Activated T-helper 1 cell treated with Interleukin-2 at 50 U/mL for 16 hours (primary cell): Measurements from ENCODE around the gene ARHGAP26.
"Not testable (repeated sequence)": the region's sequence is repeated elsewhere in the genome, so short reads cannot be mapped to it uniquely, and the experiment has no call there.

ENCODE experiments used
- DNase-seq: peaks from one replicate; pipeline ENCODE4 v3.0.0-alpha.2; 2020; ENCODE audit warnings: low read depth

ARHGAP26 gene

DNA sequence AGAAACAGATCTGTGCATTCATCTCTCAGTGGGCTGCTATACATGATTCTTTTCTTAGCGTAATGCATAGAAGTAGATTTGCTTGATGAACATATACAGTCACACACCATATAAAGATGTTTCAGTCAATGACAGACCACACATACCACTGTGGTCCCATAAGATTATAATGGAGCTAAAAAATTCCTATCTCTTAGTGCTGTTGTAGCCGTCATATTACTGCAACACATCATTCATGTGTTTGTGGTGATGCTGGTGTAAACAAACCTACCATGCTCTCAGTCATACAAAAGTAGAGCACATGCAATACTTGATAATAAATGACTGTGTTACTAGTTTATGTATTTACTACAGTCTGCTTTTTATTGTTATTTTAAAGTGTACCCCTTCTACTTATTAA lies 214.3 kb downstream of the ARHGAP26 start:
- no peak for DNase-seq

DNA sequence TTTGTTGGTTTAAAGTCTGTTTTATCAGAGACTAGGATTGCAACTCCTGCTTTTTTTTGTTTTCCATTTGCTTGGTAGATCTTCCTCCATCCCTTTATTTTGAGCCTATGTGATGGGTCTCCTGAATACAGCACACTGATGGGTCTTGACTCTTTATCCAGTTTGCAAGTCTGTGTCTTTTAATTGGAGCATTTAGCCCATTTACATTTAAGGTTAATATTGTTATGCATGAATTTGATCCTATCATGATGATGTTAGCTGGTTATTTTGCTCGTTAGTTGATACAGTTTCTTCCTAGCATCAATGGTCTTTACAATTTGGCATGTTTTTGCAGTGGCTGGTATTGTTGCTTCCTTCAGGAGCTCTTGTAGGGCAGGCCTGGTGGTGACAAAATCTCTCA lies 219.1 kb downstream of the ARHGAP26 start:
- DNase-seq, result not testable (repeated sequence)

DNA sequence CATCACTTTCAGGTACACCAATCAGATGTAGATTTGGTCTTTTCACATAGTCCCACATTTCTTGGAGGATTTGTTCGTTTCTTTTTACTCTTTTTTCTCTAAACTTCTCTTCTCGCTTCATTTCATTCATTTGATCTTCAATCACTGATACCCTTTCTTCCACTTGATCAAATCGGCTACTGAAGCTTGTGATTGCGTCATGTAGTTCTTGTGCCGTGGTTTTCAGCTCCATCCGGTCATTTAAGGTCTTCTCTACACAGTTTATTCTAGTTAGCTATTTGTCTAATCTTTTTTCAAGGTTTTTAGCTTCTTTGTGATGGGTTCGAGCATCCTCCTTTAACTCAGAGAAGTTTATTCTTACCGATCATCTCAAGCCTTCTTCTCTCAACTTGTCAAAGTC lies 219.9 kb downstream of the ARHGAP26 start:
- DNase-seq, result not testable (repeated sequence)

DNA sequence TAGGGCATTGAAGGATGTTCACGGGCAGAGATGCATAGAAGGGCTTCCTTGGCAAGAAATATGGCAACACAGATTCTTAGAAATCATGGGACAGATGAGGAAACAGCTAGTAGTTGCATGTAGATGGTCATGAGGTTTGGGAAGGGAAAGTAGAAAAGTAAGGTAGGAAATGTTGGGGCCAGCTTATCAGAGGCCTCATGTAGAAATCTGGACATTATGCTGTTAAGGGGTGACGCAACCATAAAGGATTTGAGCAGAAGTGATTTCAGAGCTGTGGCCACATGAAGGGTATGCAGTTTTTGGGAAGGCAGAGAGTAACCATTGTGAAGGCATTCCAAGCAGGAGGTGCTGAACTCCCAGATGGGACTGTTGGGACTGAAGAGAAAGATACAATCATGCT lies 224.0 kb downstream of the ARHGAP26 start:
- no peak for DNase-seq

DNA sequence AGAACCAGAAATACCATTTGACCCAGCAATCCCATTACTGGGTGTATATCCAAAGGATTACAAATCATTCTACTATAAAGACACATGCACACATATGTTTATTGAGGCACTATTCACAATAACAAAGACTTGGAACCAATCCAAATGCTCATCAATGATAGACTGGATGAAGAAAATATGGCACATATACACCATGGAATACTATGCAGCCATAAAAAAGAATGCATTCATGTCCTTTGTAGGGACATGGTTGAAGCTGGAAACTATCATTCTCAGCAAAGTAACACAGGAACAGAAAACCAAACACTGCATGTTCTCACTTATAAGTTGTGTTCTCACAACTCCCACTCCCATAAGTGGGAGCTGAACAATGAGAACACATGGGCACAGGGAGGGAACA lies 225.4 kb downstream of the ARHGAP26 start:
- not testable (repeated sequence) for DNase-seq

DNA sequence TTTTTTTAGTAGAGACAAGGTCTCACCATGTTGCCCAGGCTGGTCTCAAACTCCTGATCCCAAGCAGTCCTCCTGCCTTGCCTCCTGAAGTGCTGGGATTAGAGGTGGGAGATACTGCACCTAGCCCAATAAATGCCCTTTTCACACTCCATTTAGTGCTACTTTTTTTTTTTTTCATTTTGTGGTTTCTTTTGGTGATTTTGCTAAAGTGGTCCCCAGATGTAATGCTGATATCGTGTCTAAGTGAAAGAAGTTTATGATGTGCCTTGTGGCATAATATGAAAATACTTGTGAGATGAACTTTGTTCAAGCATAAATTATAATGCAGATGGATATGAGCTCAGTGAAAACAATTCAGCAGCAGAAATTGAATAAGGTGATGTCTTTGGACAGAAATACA lies 227.4 kb downstream of the ARHGAP26 start:
- DNase-seq, result no peak

DNA sequence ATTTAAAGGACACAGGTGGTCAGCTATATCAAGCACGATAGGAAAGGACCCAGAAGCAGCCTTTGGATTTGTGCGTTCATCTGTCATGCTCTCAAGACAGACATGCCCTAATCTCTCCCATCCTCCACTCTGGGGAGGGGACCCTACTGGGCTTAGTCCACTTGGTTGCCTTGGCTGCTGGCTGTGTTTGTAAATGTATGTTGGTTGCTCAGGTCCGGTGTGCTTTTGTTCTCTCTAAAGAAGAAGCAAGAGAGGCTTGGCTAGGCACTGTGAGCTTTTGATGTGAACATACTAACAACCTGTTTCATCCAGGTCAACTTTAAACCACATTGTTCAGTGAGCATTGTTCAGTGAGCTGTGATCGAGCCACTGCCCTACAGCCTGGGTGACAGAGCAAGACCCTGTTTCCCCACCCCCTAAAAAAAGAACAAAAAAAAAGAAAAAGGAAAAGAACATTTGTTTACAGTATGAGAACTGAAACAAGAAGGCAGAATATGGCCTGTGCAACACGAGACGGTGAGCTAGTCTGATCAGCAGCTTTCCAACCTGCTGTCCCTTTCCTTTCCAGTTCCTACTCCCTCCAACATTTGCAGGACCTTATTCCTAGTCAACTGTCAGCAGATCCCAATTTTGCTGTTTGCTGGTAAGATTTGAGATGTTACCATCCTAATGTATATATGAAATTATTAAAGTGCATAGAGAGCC lies 228.3 kb downstream of the ARHGAP26 start:
- no peak for DNase-seq

DNA sequence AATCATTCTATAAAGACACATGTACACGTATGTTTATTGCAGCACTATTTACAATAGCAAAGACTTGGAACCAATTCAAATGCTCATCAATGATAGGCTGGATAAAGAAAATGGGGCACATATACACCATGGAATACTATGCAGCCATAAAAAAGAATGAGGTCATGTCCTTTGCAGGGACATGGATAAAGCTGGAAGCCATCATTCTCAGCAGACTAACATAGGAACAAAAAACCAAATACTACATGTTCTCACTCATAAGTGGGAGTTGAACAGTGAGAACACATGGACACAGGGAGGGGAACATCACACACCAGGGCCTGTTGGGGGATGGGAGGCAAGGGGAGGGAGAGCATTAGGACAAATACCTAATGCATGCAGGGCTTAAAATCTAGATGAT lies 230.4 kb downstream of the ARHGAP26 start:
- not testable (repeated sequence) for DNase-seq

DNA sequence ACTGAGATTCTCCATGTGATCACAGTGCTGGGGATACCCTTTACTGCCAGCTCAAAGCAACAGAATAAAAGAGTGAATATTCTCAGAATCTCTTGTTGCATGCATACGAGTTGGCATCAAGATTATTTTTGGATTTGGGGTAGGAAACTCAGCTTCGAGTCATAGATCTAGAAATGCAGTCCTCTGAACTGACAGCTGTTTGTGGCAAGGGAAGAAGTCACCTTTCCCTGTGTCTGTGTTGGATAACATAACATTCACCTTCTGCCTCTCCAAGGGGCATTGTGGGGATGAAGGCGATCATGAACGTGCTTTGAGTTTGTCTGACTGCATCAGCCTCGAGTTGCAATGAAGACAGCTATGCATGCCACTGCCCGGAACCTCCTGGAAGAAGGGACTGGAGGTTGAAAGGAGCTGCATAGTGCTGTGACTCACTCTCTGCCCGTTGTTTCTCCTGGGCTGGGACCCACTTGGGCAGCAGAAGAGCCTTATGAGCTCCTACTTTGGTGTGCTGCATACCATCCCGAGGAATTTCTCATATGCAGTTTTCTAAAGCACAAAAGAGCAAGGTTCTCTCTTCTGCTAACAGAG lies 231.7 kb downstream of the ARHGAP26 start:
- no peak for DNase-seq

DNA sequence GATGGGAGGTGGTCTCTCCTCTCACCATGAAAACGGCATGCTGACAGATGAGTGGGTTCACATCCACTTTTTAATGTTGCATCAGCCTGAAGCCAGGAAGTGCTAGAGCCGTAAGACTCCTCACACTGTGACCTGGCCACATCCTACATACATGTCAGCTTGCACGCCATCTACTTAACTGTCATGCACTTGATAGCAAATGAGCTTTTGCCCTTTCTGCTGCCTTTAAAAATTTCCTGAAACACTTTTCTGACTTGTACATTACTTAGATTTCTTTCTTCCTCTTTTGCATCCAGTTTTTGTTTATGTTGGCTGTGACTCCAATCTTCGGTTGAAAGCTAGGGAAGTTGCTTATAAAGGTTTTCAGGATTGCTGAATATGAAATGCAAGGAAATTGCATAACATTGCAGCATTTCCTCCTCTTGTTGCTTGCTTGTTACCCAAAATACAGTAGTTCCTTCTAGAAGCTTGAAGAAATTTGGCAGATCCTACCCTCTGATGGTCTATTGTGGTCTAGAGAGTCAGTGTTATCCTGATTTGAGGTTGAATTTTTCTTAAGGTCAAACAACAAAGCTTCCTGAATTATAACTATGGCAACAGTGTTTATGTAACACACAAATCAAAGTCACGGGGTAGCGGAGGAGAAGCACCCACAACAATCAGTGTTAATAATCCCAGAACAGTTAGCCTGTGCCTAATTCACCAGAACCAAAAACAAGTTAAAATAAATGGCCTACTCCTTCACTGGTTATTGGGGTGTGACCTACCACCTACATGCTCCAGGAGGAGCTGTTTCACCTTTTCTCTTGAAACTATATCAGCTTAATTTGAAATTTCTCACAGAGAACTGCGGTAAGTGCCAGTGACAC lies 232.5 kb downstream of the ARHGAP26 start:
- peak; percentile 31 for DNase-seq

DNA sequence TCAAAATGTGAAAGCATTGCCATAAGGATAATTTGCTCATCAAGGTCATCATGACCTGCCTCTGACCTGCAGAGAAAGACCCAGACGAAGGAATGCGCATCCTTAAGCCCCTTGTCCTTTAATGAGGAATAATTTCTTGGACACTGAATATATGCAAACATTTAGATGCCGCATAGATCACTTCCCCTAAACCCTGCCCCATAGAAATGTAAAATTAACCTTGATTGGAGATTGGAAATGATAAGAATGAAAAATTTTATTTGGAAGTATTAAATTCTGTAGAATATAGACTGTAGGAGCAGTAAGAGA lies 233.1 kb downstream of the ARHGAP26 start:
- DNase-seq, result no peak

DNA sequence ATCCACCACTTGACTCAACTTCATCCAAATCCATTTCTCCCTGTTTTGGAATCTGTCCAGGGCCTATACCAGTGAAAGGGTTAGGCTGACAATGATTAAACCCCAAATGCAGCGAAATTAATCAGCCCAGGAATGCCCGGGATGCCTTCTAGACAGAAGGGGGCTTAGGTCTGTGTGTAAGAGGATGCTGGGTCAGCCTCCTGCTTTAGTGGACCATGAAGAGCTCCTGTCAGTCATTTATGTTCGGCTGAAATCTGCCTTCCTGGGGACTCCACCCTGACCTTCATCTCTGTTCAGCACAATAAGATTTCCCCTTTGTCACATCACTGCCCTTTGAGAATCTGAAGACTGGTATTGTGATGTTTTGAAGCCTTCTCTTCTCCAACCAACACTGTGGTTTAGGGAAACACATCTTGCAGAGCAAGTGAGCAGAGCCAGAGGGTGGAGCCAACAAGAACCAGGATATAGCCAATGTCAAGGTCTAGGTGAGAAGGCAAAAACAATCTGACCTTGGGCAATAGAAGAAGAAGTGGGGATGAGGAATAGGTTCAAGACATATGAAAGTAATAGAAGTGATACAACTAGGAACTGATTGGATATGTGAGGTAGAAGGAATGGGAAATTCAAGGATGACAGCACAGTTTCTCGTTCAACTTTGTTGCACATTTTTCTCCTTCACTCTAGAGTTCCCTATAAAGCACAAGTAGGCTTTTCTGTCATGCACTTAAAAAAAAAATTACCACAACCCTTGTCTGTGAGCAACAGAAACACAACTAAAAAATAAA lies 234.4 kb downstream of the ARHGAP26 start:
- no peak for DNase-seq

DNA sequence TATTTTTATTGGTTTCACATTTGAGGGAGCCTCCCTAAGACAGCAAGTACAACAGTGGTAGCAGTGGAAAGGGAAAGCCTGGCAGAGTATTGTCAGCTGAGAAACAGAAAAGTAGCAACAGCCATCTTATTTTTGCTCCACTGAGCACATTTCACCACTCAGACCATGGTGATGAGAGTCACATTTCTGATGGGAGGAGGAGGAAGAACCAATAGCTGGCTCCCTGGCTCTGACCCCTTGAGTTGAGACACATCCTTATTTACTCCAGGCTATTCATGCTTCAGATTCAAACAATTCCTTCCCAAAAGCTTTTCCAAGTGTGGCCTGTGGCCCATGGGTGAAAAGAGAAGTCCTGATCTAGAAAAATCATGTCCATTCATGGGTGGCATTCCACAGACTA lies 236.3 kb downstream of the ARHGAP26 start:
- DNase-seq, result no peak

DNA sequence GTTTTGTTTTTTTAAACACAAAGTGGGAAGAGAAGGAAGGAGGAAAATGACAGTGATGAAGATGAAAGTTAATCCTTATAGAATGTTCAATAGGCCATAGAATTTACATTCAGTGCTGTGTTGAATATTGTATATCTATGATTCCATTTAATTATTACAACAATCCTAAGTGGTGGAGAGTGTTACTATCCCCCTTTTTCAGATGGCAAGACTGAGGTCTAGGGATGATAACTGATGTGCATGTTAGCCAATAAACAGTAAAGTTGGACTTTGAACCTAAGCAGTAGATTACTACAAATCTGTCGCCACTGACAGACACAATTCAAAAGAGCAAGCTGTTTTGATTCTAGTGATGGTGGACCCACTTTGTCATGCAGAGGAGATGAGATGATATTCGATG lies 237.9 kb downstream of the ARHGAP26 start:
- DNase-seq, result no peak

DNA sequence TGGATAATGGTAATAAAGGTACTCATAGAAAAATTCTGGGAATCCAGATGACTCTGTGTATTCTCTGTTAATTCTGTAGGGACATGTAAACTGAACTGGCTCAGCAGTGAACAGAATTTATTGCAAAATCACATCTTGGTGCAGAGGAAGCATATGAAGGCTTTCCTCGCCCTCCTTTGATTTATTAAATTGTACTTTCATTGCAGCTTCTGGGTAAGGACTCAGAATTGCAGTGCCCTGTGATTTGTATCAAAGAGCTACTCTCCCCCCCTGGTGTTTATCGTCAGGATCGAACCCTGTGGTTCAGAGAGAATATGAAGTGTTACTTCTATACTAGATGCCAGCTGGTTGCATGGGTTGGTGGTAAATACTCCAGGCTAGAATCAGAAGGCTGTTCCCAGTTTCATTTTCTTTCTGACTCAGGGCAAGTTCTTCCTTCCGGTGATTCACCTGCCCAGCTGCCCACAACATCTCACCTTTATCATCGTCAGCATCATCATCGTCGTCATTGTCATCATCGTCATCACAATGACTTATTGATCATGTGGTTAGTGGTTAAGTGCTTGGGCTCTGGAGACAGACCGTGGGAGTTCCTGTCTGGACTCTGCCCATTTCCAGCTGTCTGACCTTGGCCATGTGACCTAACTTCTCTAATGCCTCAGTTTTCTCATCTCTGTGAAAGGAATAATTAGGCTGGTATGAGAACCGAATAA lies 238.8 kb downstream of the ARHGAP26 start:
- DNase-seq, result peak; percentile 53

DNA sequence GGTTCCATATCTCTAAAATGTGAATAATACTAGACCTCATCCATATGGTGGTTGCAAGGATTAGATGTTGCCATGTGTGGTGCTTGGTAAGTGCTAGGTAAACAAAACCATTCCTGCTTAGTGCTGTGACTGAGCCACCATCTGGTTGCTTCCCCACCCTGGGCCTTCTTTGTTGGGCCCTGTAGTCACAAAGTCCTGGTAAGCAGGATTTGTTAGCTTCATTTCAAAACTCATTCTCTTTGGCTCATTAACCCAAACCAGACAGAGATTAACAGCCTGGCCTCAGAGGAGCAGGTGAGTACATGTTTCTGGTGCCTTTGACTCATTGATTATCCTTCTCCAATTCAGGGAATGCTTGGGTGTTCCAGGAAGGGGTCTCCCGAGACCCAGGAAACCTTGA lies 240.2 kb downstream of the ARHGAP26 start:
- DNase-seq, result no peak

DNA sequence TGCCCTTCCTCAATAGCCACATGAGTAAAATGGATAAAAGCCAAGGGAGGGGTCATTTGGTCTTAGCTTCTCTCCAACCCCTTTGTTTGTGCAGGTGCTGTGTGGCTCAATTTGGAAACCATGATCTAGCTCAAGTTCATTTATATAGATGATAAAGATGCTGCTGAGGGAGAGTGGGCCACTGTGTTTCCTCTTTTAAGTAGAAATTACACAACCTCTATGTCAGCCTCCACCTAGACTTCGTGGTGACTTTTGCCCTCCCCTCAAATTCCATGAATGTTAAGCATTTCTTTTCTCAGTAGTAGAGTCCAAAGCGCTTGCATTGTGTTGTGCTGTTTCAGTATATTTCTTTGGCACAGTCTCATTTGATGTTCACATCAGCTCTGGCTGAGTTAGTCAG lies 241.4 kb downstream of the ARHGAP26 start:
- DNase-seq, result no peak

DNA sequence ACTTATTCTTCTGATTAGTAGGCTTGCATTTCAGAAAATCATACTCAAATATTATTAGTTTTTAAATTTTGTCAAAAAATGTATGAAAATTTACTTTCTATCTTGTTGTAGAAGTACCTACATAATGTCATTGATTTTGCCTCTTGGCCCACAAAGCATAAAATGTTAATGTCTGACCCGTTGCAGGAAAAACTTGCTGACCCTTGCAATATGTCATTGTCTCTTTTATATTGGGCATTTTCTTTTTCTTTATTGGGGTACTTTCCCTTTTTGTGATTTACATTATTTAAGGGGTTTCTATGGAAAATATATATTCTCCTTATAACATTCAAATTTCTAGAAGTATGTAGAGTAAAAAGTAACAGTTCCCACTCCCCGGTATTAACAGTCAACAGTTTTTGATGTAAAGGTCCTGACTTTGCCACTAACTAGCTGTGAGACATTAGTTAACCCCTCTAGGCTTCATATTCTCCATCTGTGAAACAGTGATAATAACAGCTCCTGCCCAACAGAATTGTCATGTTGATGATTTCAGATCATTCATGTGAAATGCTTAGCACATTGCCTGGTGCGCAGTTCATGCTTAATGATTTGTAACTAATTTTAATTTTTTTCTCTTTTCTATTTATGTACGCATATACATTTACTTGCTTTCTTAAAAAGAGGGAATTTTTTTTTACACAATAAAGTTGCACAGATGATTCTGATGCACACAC lies 243.2 kb downstream of the ARHGAP26 start:
- DNase-seq, result no peak

DNA sequence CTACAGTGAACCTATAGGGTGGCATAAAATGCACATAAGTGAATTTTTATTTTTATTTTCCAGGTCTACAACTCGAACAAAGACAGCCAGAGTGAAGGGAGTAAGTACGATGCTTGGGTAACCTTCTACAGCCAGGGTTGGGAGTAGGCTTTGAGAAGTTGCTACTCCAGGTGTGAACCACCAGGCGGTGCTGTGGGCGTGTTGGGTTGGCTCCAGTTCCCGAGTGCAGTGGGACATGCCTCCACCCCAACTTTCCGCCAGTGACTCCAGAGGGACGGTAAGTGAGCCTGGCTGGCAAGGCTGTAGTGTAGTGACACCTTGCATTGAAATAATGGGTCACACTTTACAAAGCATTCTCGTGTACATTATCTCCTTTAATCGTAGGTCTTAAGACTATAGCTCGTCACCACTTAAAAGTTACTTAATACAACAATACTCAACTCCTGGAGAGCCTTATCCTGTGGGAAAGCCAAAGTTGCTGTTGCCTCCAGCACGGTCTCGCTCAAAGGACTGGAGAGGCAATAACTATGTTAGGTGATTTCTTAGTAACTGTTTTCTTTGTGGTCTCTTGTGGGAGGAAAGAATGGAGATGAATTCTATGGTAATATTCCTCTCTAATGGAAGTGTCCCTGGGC lies 244.0 kb downstream of the ARHGAP26 start:
- DNase-seq, result no peak

DNA sequence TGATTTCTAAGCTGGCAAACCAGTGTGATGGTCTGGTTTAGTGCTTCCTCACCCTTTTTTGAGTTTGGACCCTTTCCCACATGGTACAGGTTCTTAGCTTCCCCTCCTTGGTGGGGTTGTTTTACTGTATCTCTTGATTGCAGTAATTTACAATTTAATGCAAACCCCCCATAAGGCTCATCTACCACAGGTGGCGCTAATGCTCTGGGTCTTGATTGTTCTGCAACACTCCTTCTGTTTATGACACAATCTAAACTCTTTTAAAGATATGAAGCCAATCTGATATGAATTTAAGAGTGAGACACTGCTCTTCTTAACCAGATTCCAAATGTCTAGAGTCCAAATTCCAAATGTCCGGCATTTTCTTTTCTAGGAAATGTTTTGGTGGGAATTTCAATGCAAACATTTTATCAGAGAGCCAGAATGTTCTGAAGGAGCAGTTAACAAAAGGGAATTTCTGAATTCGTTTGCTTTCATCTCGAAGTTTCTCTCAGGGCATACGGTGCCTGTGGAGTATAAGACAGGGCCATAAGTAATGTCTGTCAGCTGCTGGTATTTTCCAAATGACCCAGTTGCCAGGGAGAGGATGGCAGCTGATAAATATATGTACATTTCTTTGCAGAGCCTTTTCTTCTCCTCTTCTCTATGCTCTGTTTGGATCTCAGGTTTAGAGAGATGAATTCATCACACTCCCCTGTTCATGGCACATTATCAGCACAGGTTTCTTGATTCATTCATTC lies 246.8 kb downstream of the ARHGAP26 start:
- no peak for DNase-seq
